ENCODE measurements around the gene CLRN1. TPM values are rescaled to one million over a fixed set of nuclear protein-coding genes. Genes with fewer than 3 reads are reported as not detected.

Gene CLRN1
- total and polyA plus RNA-seq, 2 donors (not counting 1 experiment from before 2014, with no cell fraction given) = not detected

GRCh38 chr3:150876611-150877265 lies 95.8 kb downstream of the CLRN1 start:
- DNase-seq (ENCODE audit: low read depth in 2 of 2) = no peak
- Histone ChIP-seq H3K4me2 (ENCODE audit: extremely low read depth, insufficient read depth, low read length) (no peak overlapping the region), H4K20me1 (ENCODE audit: control insufficient read depth, extremely low read depth, insufficient read depth, low read length) (no peaks in the 10 kb centered on the region), H3K27me3 (ENCODE audit: control insufficient read depth, insufficient read depth, low read length) (no peaks in the 10 kb centered on the region), H3K4me3 (replicated peaks in 1 of 4; ENCODE audit: control extremely low read depth in 1 of 4, insufficient read depth in 1 of 4, low read depth in 3 of 4, low read length in 4 of 4) (no peak overlapping the region), H3K79me2 (ENCODE audit: control insufficient read depth, insufficient read depth, low read length) (no peaks in the 10 kb centered on the region), H3K9me3 (ENCODE audit: control insufficient read depth, insufficient read depth, low read depth, low read length) (no peaks in the 10 kb centered on the region), H3K4me1 (ENCODE audit: control insufficient read depth, extremely low read depth, insufficient read depth, low read length) (no peaks in the 10 kb centered on the region), H3K27ac (ENCODE audit: insufficient read depth, low read length) (no peak overlapping the region), H2AFZ (ENCODE audit: low read length) (no peak overlapping the region), H3K36me3 (ENCODE audit: control insufficient read depth, insufficient read depth, low read length) (no peaks in the 10 kb centered on the region), H3K9ac (ENCODE audit: insufficient read depth, low read length) (no peak overlapping the region)
- no peak for TF ChIP-seq CTCF (conservative IDR thresholded peaks at IDR 0.05 in 1 of 2, IDR thresholded peaks at IDR 0.05 in 1 of 2; ENCODE audit: low read depth in 1 of 2, low read length in 2 of 2)
- no peak for TF ChIP-seq EZH2 (IDR thresholded peaks at IDR 0.05; ENCODE audit: low read length, missing control alignments)

Other genes with a start within 250 kb of the CLRN1 start
- gene SIAH2, start 209.6 kb downstream of the CLRN1 start, total RNA-seq = 28.9 and 31.1 TPM in 2 replicates
- 17.5 and 29.7 TPM in 2 replicates for gene SIAH2, start 209.6 kb downstream of the CLRN1 start, polyA plus RNA-seq
- gene MINDY4B, start 67.3 kb downstream of the CLRN1 start, total RNA-seq = not detected in 2 replicates
- not detected in 2 replicates for gene MINDY4B, start 67.3 kb downstream of the CLRN1 start, polyA plus RNA-seq
- 4.3 and 4.9 TPM in 2 replicates for gene MED12L, start 112.9 kb upstream of the CLRN1 start, total RNA-seq
- 0.21 and 0.94 TPM in 2 replicates for gene MED12L, start 112.9 kb upstream of the CLRN1 start, polyA plus RNA-seq
- not detected in 2 replicates for gene GPR171, start 230.5 kb upstream of the CLRN1 start, total RNA-seq
- not detected in 2 replicates for gene GPR171, start 230.5 kb upstream of the CLRN1 start, polyA plus RNA-seq

Data from fibroblast of lung (primary cell).